NT2/D1 (cell line): ENCODE data around the gene IFT43.

Experiments used
- DNase-seq: peaks from one replicate; pipeline ENCODE4 v3.0.0-alpha.2; 2011; ENCODE audit warnings: low read depth, low spot score
- H3K27me3 ChIP-seq: 2 replicates; pipeline ENCODE4 v1.6.0; 2011; ENCODE audit warnings: mild to moderate bottlenecking; ENCODE audit not compliant: insufficient read length, insufficient read depth
- H3K36me3 ChIP-seq: 2 replicates; pipeline ENCODE4 v1.6.1; 2011; ENCODE audit warnings: mild to moderate bottlenecking, low read length, mixed read lengths; ENCODE audit not compliant: insufficient read depth, insufficient read length
- H3K4me1 ChIP-seq: 2 replicates; pipeline ENCODE4 v1.5.1; 2011; ENCODE audit not compliant: insufficient read depth, insufficient read length
- H3K4me3 ChIP-seq: 2 replicates; pipeline ENCODE4 v1.5.1; 2011; ENCODE audit warnings: low read depth; ENCODE audit not compliant: insufficient read length
- H3K9ac ChIP-seq: 2 replicates; pipeline ENCODE4 v1.6.0; 2011; ENCODE audit warnings: low read depth; ENCODE audit not compliant: insufficient read length
- H3K9me3 ChIP-seq: 2 replicates; pipeline ENCODE4 v1.5.1; 2011; ENCODE audit warnings: mild to moderate bottlenecking, low read length; ENCODE audit not compliant: insufficient read depth
- SUZ12 ChIP-seq: IDR thresholded peaks from 2 replicates; pipeline ENCODE4 v1.6.1; 2011; ENCODE audit not compliant: insufficient read length, insufficient read depth; ENCODE audit errors: extremely low read depth
- YY1 ChIP-seq: IDR thresholded peaks from 2 replicates; pipeline ENCODE4 v1.6.1; 2011; ENCODE audit not compliant: insufficient read length, insufficient read depth
- ZNF274 ChIP-seq: IDR thresholded peaks from 2 replicates; pipeline ENCODE4 v1.6.1; 2011; ENCODE audit warnings: mild to moderate bottlenecking, low read depth, low read length

IFT43 gene

DNA sequence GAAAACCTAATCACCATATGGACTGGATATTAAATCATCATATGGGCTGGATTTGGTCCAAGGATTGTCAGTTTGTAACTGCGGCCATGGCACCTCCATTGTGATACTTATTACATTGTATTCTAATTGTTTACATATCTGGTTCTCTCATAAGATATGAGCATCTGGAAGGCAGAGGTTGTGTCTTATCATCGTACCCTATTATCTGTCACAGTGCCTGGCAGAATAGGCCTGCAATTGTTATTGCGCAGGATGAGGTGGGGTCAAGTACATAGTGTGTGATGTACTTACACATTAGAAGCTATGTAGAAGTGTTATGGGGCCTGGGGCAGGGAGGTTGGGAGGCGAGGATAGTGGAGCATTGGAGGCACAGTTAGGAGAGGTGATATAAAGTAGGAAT is 4.7 kb downstream of the IFT43 start:
- no peak overlapping the region for H3K4me3 ChIP-seq
- no peaks in the 10 kb centered on the region for H3K9me3 ChIP-seq
- no peak overlapping the region for H3K9ac ChIP-seq
- no peak for DNase-seq
- no peaks in the 10 kb centered on the region for H3K4me1 ChIP-seq
- TF ChIP-seq YY1 (no peak), SUZ12 (no peak), ZNF274 (no peak)
- H3K27me3 ChIP-seq, result peaks cover 2% of the 10 kb centered on the region
- H3K36me3 ChIP-seq, result peaks cover 45% of the 10 kb centered on the region

GRCh38 chr14:75991753-75992152 is 6.2 kb downstream of the IFT43 start:
- TF ChIP-seq SUZ12, result no peak
- TF ChIP-seq YY1, result no peak
- TF ChIP-seq ZNF274, result no peak
- no peaks in the 10 kb centered on the region for H3K4me1 ChIP-seq
- no peak for DNase-seq

DNA sequence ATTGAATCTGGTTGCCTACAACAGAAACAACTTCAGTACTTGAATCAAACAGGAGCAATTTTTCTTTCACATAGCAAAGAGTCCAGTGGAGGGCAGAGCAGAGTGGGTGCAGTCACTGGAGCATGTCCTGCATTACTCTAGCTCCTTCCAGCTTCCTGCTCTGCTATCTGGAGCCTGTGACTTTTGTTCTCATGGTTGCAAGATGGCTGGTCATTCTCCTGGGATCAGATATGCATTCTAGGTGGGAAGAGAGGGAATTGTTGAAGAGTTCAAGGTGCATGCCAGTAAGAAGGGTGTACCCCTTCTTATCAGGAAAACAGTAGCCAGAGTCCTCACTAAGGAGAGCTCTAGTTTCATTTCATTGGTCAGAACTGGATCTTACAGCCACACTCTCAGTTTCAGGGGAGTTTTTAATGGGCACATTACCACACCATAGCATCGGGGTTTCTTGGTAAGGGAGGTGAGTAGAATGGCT is 8.0 kb downstream of the IFT43 start:
- Histone ChIP-seq H3K9me3 (no peaks in the 10 kb centered on the region), H3K4me3 (no peak overlapping the region), H3K36me3 (peaks cover 75% of the 10 kb centered on the region), H3K9ac (no peak overlapping the region), H3K4me1 (no peaks in the 10 kb centered on the region), H3K27me3 (no peaks in the 10 kb centered on the region)
- TF ChIP-seq YY1, result no peak
- TF ChIP-seq SUZ12, result no peak
- no peak for TF ChIP-seq ZNF274
- no peak for DNase-seq

More at GRCh38 chr14:75991753-75992152, 6.2 kb downstream of the IFT43 start:
- no peak overlapping the region for H3K9ac ChIP-seq
- no peaks in the 10 kb centered on the region for H3K9me3 ChIP-seq
- H3K4me3 ChIP-seq, result no peak overlapping the region
- peaks cover 58% of the 10 kb centered on the region for H3K36me3 ChIP-seq
- no peaks in the 10 kb centered on the region for H3K27me3 ChIP-seq

- H3K9me3 ChIP-seq, result no peaks in the 10 kb centered on the region
These were observed 9.9 kb downstream of the IFT43 start for GRCh38 chr14:75995372-75996041.

DNA sequence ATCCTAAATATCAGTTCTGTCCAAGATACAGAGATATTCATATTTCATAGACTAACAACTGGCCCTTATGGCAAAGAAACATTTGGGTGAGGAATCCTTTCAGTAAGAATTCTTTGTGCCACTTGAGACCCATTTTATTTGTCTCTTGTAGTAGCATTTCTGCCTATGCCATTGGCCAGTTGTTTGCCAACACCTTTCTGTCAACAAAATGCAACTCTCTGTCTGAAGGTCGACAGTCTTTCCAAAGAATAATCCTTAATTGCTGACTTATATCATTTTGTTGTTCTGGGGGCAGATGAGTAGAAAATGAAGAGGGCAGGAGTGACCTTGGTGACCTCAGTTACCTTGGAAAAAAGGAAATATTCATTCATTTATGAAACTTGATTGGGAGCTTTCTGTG is 10.9 kb downstream of the IFT43 start:
- TF ChIP-seq YY1 (no peak), SUZ12 (no peak), ZNF274 (no peak)
- H3K36me3 ChIP-seq, result peaks cover 65% of the 10 kb centered on the region

More at GRCh38 chr14:75995372-75996041, 9.9 kb downstream of the IFT43 start:
- H3K27me3 ChIP-seq, result no peaks in the 10 kb centered on the region
- DNase-seq, result no peak
- no peak overlapping the region for H3K9ac ChIP-seq
- TF ChIP-seq YY1, result no peak
- TF ChIP-seq ZNF274, result no peak
- TF ChIP-seq SUZ12, result no peak
- H3K36me3 ChIP-seq, result peaks cover 63% of the 10 kb centered on the region
- H3K4me3 ChIP-seq, result no peak overlapping the region
- no peaks in the 10 kb centered on the region for H3K4me1 ChIP-seq

GRCh38 chr14:75999511-76000190 is 14.1 kb downstream of the IFT43 start:
- no peaks in the 10 kb centered on the region for H3K4me1 ChIP-seq
- H3K4me3 ChIP-seq, result no peak overlapping the region
- H3K9me3 ChIP-seq, result peaks cover 5% of the 10 kb centered on the region; the same call in 1 of the 2 replicates
- no peak for DNase-seq
- no peak overlapping the region for H3K9ac ChIP-seq
- H3K36me3 ChIP-seq, result peaks cover 48% of the 10 kb centered on the region
- TF ChIP-seq YY1 (no peak), SUZ12 (no peak), ZNF274 (no peak)
- H3K27me3 ChIP-seq, result no peaks in the 10 kb centered on the region

More for the DNA sequence above, 10.9 kb downstream of the IFT43 start:
- H3K4me1 ChIP-seq, result no peaks in the 10 kb centered on the region
- H3K4me3 ChIP-seq, result no peak overlapping the region
- DNase-seq, result no peak
- no peaks in the 10 kb centered on the region for H3K27me3 ChIP-seq
- H3K9me3 ChIP-seq, result no peaks in the 10 kb centered on the region
- no peak overlapping the region for H3K9ac ChIP-seq

GRCh38 chr14:76002383-76002782 is 16.8 kb downstream of the IFT43 start:
- no peak for DNase-seq
- peaks cover 11% of the 10 kb centered on the region; the same call in 1 of the 2 replicates for H3K9me3 ChIP-seq
- peaks cover 37% of the 10 kb centered on the region for H3K36me3 ChIP-seq

More at GRCh38 chr14:76002383-76002782, 16.8 kb downstream of the IFT43 start:
- H3K4me3 ChIP-seq, result no peak overlapping the region
- H3K9ac ChIP-seq, result no peak overlapping the region
- no peaks in the 10 kb centered on the region for H3K27me3 ChIP-seq
- H3K4me1 ChIP-seq, result no peaks in the 10 kb centered on the region
- TF ChIP-seq YY1, result no peak
- no peak for TF ChIP-seq SUZ12
- no peak for TF ChIP-seq ZNF274
